Raji (cell line): ENCODE data around the gene NFKBIE.

Experiments
- POLR2A ChIP-seq: IDR thresholded peaks from 2 replicates; pipeline ENCODE4 v1.6.1; 2011; ENCODE audit warnings: low read depth, low read length, control low read depth; ENCODE audit not compliant: insufficient read depth

NFKBIE gene

GRCh38 chr6:44258921-44259320 is 6.4 kb downstream of the NFKBIE start:
- TF ChIP-seq POLR2A = no peak

- TF ChIP-seq POLR2A = no peak
Measured at GRCh38 chr6:44258325-44258863, 7.0 kb downstream of the NFKBIE start.

- TF ChIP-seq POLR2A = no peak
Measured at GRCh38 chr6:44257753-44258324, 7.5 kb downstream of the NFKBIE start.

- TF ChIP-seq POLR2A = peak; percentile 76
Measured at GRCh38 chr6:44257025-44257752, 8.2 kb downstream of the NFKBIE start, which contains the start of gene SLC35B2. Gene SLC35B2 (minus strand): TSS chr6:44257528. CDS start chr6:44257410, 118 bp downstream.

- no peak for TF ChIP-seq POLR2A
Measured at GRCh38 chr6:44256775-44257024, 8.7 kb downstream of the NFKBIE start.

- no peak for TF ChIP-seq POLR2A
Measured at GRCh38 chr6:44255871-44256774, 9.2 kb downstream of the NFKBIE start.

GRCh38 chr6:44255105-44255808 is 10.1 kb downstream of the NFKBIE start:
- peak; percentile 26; the same call in 1 of the 2 replicates for TF ChIP-seq POLR2A

GRCh38 chr6:44254191-44255104 is 10.9 kb downstream of the NFKBIE start:
- TF ChIP-seq POLR2A = no peak

GRCh38 chr6:44253307-44254101 is 11.8 kb downstream of the NFKBIE start:
- TF ChIP-seq POLR2A = no peak

GRCh38 chr6:44251576-44252524 is 13.5 kb downstream of the NFKBIE start:
- no peak for TF ChIP-seq POLR2A

GRCh38 chr6:44250718-44251123 is 14.6 kb downstream of the NFKBIE start:
- no peak for TF ChIP-seq POLR2A

- no peak for TF ChIP-seq POLR2A
Measured at GRCh38 chr6:44250067-44250717, 15.2 kb downstream of the NFKBIE start.
